GM12875 (cell line): Measurements from ENCODE around the gene PDE8A.

Experiments
- H3K4me3 ChIP-seq: one replicate; pipeline ENCODE4 v1.5.1; 2011; ENCODE audit warnings: low read depth, low read length, control low read depth
- CTCF ChIP-seq: IDR thresholded peaks from 2 replicates; pipeline ENCODE4 v1.5.1; 2011; ENCODE audit warnings: low read depth, mild to moderate bottlenecking, control low read depth, inconsistent platforms, low read length, moderate library complexity, borderline replicate concordance; ENCODE audit not compliant: insufficient read depth

PDE8A gene

GRCh38 chr15:85097250-85097649 is 115.6 kb downstream of the PDE8A start:
- TF ChIP-seq CTCF: no peak
- no peak overlapping the region for H3K4me3 ChIP-seq

GRCh38 chr15:85097725-85098124 is 116.1 kb downstream of the PDE8A start:
- no peak overlapping the region for H3K4me3 ChIP-seq
- no peak for TF ChIP-seq CTCF

- TF ChIP-seq CTCF: no peak
These were observed 117.6 kb downstream of the PDE8A start for GRCh38 chr15:85099195-85099803.

GRCh38 chr15:85100186-85100937 is 118.7 kb downstream of the PDE8A start:
- H3K4me3 ChIP-seq: no peak overlapping the region
- no peak for TF ChIP-seq CTCF

More at GRCh38 chr15:85099195-85099803, 117.6 kb downstream of the PDE8A start:
- no peak overlapping the region for H3K4me3 ChIP-seq

GRCh38 chr15:85104584-85104983 is 122.9 kb downstream of the PDE8A start:
- no peak for TF ChIP-seq CTCF
- no peak overlapping the region for H3K4me3 ChIP-seq

GRCh38 chr15:85108136-85108535 is 126.5 kb downstream of the PDE8A start:
- TF ChIP-seq CTCF: no peak
- no peak overlapping the region for H3K4me3 ChIP-seq

- no peak for TF ChIP-seq CTCF
- no peak overlapping the region for H3K4me3 ChIP-seq
These were observed 127.7 kb downstream of the PDE8A start for GRCh38 chr15:85109333-85109732.
